NCI-H524 (cell line): ENCODE results near the gene DLX1.
A peak's percentile ranks its signal among the peaks of the same experiment; 100 is the strongest.
"Not testable (repeated sequence)": the region's sequence is repeated elsewhere in the genome, so short reads cannot be mapped to it uniquely, and the experiment has no call there.

Source experiments
- DNase-seq, 2 experiments: peaks; one replicate each; lab custom pipeline; 2025; lab: John Stamatoyannopoulos, UW

DLX1 gene

GRCh38 chr2:172065111-172065510 is 20.2 kb upstream of the DLX1 start:
- no peak for DNase-seq

- DNase-seq, result no peak
Measured at GRCh38 chr2:172066394-172066886, 18.9 kb upstream of the DLX1 start.

- not testable (repeated sequence) for DNase-seq
Measured at GRCh38 chr2:172067905-172068304, 17.4 kb upstream of the DLX1 start.

- DNase-seq, result no peak
Measured at GRCh38 chr2:172070936-172071335, 14.4 kb upstream of the DLX1 start.

GRCh38 chr2:172072303-172072702 is 13.0 kb upstream of the DLX1 start:
- no peak for DNase-seq

- DNase-seq, result no peak
Measured at GRCh38 chr2:172072706-172073105, 12.6 kb upstream of the DLX1 start.

GRCh38 chr2:172073518-172073917 is 11.8 kb upstream of the DLX1 start:
- no peak for DNase-seq

- DNase-seq, result no peak
Measured at GRCh38 chr2:172074254-172074653, 11.1 kb upstream of the DLX1 start.

GRCh38 chr2:172079416-172079815 is 5.9 kb upstream of the DLX1 start:
- no peak for DNase-seq

- no peak for DNase-seq
Measured at GRCh38 chr2:172079838-172080640, 5.3 kb upstream of the DLX1 start.

- DNase-seq, result no peak
Measured at GRCh38 chr2:172080641-172081220, 4.6 kb upstream of the DLX1 start.

GRCh38 chr2:172081221-172082022 is 3.9 kb upstream of the DLX1 start:
- DNase-seq, result no peak

GRCh38 chr2:172082105-172082943 is 3.0 kb upstream of the DLX1 start:
- DNase-seq, result peak in 1 of 2 experiments; percentile 19

GRCh38 chr2:172082944-172083627 is 2.2 kb upstream of the DLX1 start:
- DNase-seq, result peak in 1 of 2 experiments; percentile 28

GRCh38 chr2:172083628-172084394 is 1.5 kb upstream of the DLX1 start:
- peak in 1 of 2 experiments; percentile 8 for DNase-seq

GRCh38 chr2:172084395-172084644 is 987 bp upstream of the DLX1 start:
- DNase-seq, result peak in 1 of 2 experiments; percentile 64

GRCh38 chr2:172084645-172085459 is 455 bp upstream of the DLX1 start:
- DNase-seq, result peak; percentile 89 to 96

GRCh38 chr2:172086241-172087206 is 1.2 kb downstream of the DLX1 start:
- DNase-seq, result peak in 1 of 2 experiments; percentile 37
